Natural killer cell (primary cell): ENCODE measurements around the gene SLC38A9. TPM values are rescaled to one million over a fixed set of nuclear protein-coding genes. Genes with fewer than 3 reads are reported as not detected.

Experiments
- ATAC-seq, 3 donors: fragments of 150-1000 bp in 2 of 3; fragments of 200-7000 bp in 1 of 3; cut with Tn5 transposase; 1 replicate in 1 of 3; 2 replicates in 2 of 3; pipeline ENCODE4 v1.10.0; 2021; ENCODE audit warnings: mild to moderate bottlenecking in 2 of 3, moderate library complexity in 2 of 3
- DNase-seq, 2 donors: peaks; one replicate each; pipeline versions ENCODE4 v3.0.0 to v3.0.0-alpha.2; 2013 to 2021; ENCODE audit warnings: mixed read lengths in 1 of 2
- H3K27ac ChIP-seq: one replicate; pipeline ENCODE4 v1.5.1; 2013; ENCODE audit warnings: mild to moderate bottlenecking, low read length
- H3K27me3 ChIP-seq: one replicate; pipeline ENCODE4 v1.6.1; 2013; ENCODE audit warnings: low read length; ENCODE audit not compliant: control insufficient read depth, insufficient read depth
- H3K36me3 ChIP-seq: one replicate; pipeline ENCODE4 v1.6.1; 2013; ENCODE audit warnings: low read length; ENCODE audit not compliant: control insufficient read depth, insufficient read depth
- H3K4me1 ChIP-seq: one replicate; pipeline ENCODE4 v1.6.1; 2013; ENCODE audit warnings: low read length; ENCODE audit not compliant: control insufficient read depth, insufficient read depth
- H3K4me3 ChIP-seq: one replicate; pipeline ENCODE4 v1.5.1; 2013; ENCODE audit warnings: low read length
- H3K9me3 ChIP-seq: one replicate; pipeline ENCODE4 v1.6.1; 2013; ENCODE audit warnings: low read length; ENCODE audit not compliant: control insufficient read depth, insufficient read depth
- H3K27ac Mint-ChIP-seq, 2 donors: one replicate each; pipeline ENCODE4 v1.8.0; 2022; ENCODE audit warnings: mild to moderate bottlenecking in 2 of 2, mixed read lengths in 2 of 2, moderate library complexity in 1 of 2
- H3K27me3 Mint-ChIP-seq, 2 donors: one replicate each; pipeline ENCODE4 v1.8.0; 2022; ENCODE audit warnings: low read depth in 2 of 2, mixed read lengths in 2 of 2
- H3K36me3 Mint-ChIP-seq: one replicate; pipeline ENCODE4 v1.8.0; 2022; ENCODE audit warnings: mixed read lengths
- H3K4me1 Mint-ChIP-seq, 2 donors: one replicate each; pipeline ENCODE4 v1.8.0; 2022; ENCODE audit warnings: mixed read lengths in 2 of 2
- H3K4me3 Mint-ChIP-seq: one replicate; pipeline ENCODE4 v1.8.0; 2022; ENCODE audit warnings: mild to moderate bottlenecking, moderate library complexity, mixed read lengths
- H3K9me3 Mint-ChIP-seq, 2 donors: one replicate each; pipeline ENCODE4 v1.8.0; 2022; ENCODE audit warnings: mixed read lengths in 2 of 2
- WGBS: methylation state at CpG from one replicate; pipeline ENCODE4 v1.1.7; 2013; ENCODE audit warnings: missing lambda C conversion rate; ENCODE audit not compliant: insufficient coverage; 5-methylcytosine and 5-hydroxymethylcytosine counted together
- intact Hi-C: fragments of 100-400 bp; cut with micrococcal nuclease; formaldehyde crosslinking; loops from one replicate; pipeline ENCODE4 v1.14.2; 2022
- total RNA-seq, 4 donors: library from RNA; stranded (reverse); fragments of 120-200 nt in 1 of 4; gene quantifications; one replicate each; pipeline versions ENCODE4 v1.2.3 to v1.2.4, GENCODE V29; 2013 to 2022
- TF ChIP-seq, protein P1 (sequence below): fragments of 200-600 bp; IDR thresholded peaks from one replicate; pipeline ENCODE4 v1.8.0; 2022; ENCODE audit warnings: antibody characterized with exemption

The SLC38A9 gene
- total RNA-seq, 3 donors from 2014 or later (not counting 1 experiment from before 2014, with no cell fraction given), result 20.6 to 33.9 (median 27.0) TPM

DNA sequence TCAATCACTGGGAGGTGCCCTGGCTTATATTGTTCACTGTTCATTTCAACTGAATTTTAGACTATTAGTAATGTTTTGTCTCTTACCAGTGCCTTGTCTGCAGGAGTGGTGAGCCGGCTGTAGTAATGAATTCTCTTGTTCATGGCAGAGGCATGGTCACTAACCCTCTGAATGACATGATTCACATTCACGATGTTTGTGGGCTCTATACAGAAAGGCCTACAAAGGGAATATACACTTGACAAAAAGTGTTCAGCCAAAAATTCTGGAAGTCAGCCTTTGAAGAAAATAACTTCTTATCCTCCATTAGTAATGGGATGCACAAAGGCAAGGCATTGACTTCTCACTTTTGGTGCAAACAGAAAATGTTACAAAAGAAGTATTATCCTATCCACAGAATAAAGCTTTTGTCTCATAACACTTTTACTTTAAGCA lies 39.6 kb downstream of the SLC38A9 start:
- no peak for ATAC-seq
- Mint-ChIP-seq H3K27me3 (no peaks in the 10 kb centered on the region), H3K4me3 (no peak overlapping the region), H3K27ac (no peak overlapping the region), H3K4me1 (no peaks in the 10 kb centered on the region), H3K9me3 (no peaks in the 10 kb centered on the region), H3K36me3 (no peaks in the 10 kb centered on the region)
- Histone ChIP-seq H3K4me3 (no peak overlapping the region), H3K9me3 (no peaks in the 10 kb centered on the region), H3K27me3 (no peaks in the 10 kb centered on the region), H3K36me3 (peaks cover 12% of the 10 kb centered on the region), H3K27ac (no peak overlapping the region), H3K4me1 (no peaks in the 10 kb centered on the region)
- WGBS, result 97% methylated on average over 2 of the region's 2 CpGs
- TF ChIP-seq, protein P1, sequence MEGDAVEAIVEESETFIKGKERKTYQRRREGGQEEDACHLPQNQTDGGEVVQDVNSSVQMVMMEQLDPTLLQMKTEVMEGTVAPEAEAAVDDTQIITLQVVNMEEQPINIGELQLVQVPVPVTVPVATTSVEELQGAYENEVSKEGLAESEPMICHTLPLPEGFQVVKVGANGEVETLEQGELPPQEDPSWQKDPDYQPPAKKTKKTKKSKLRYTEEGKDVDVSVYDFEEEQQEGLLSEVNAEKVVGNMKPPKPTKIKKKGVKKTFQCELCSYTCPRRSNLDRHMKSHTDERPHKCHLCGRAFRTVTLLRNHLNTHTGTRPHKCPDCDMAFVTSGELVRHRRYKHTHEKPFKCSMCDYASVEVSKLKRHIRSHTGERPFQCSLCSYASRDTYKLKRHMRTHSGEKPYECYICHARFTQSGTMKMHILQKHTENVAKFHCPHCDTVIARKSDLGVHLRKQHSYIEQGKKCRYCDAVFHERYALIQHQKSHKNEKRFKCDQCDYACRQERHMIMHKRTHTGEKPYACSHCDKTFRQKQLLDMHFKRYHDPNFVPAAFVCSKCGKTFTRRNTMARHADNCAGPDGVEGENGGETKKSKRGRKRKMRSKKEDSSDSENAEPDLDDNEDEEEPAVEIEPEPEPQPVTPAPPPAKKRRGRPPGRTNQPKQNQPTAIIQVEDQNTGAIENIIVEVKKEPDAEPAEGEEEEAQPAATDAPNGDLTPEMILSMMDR, result no peak
- intact Hi-C loops, result no loop called here
- DNase-seq, result no peak

- Histone ChIP-seq H3K4me1 (no peaks in the 10 kb centered on the region), H3K9me3 (no peaks in the 10 kb centered on the region), H3K27me3 (no peaks in the 10 kb centered on the region), H3K4me3 (no peak overlapping the region), H3K36me3 (peaks cover 12% of the 10 kb centered on the region), H3K27ac (no peak overlapping the region)
- Mint-ChIP-seq H3K27me3 (no peaks in the 10 kb centered on the region), H3K4me3 (no peak overlapping the region), H3K27ac (no peak overlapping the region), H3K4me1 (no peaks in the 10 kb centered on the region), H3K9me3 (no peaks in the 10 kb centered on the region), H3K36me3 (no peaks in the 10 kb centered on the region)
- ATAC-seq (no peak), DNase-seq (no peak)
- WGBS, result 100% methylated on average over 1 of the region's 1 CpG
- TF ChIP-seq, protein P1, result no peak
- intact Hi-C loops, result no loop called here
Observed at GRCh38 chr5:55671975-55672374, 40.1 kb downstream of the SLC38A9 start.

GRCh38 chr5:55668356-55668755 lies 43.8 kb downstream of the SLC38A9 start:
- Histone ChIP-seq H3K27ac (no peak overlapping the region), H3K4me1 (no peaks in the 10 kb centered on the region), H3K9me3 (no peaks in the 10 kb centered on the region), H3K27me3 (no peaks in the 10 kb centered on the region), H3K4me3 (no peak overlapping the region), H3K36me3 (peaks cover 14% of the 10 kb centered on the region)
- intact Hi-C loops, result no loop called here
- no peaks in the 10 kb centered on the region for H3K9me3 Mint-ChIP-seq
- no peak overlapping the region for H3K27ac Mint-ChIP-seq
- no peaks in the 10 kb centered on the region for H3K4me1 Mint-ChIP-seq
- TF ChIP-seq, protein P1, result no peak
- ATAC-seq (no peak), DNase-seq (no peak)
- no peaks in the 10 kb centered on the region for H3K36me3 Mint-ChIP-seq
- H3K4me3 Mint-ChIP-seq, result no peak overlapping the region
- no peaks in the 10 kb centered on the region for H3K27me3 Mint-ChIP-seq

- H3K9me3 ChIP-seq, result no peaks in the 10 kb centered on the region
- peaks cover 16% of the 10 kb centered on the region for H3K36me3 ChIP-seq
- intact Hi-C loops, result no loop called here
- Mint-ChIP-seq H3K4me3 (no peak overlapping the region), H3K27me3 (no peaks in the 10 kb centered on the region), H3K9me3 (no peaks in the 10 kb centered on the region), H3K36me3 (no peaks in the 10 kb centered on the region), H3K4me1 (no peaks in the 10 kb centered on the region), H3K27ac (no peak overlapping the region)
- no peaks in the 10 kb centered on the region for H3K27me3 ChIP-seq
- DNase-seq (no peak), ATAC-seq (no peak)
- H3K4me1 ChIP-seq, result no peaks in the 10 kb centered on the region
- H3K27ac ChIP-seq, result no peak overlapping the region
- TF ChIP-seq, protein P1, result no peak
- WGBS, result 98% methylated on average over 3 of the region's 3 CpGs
- no peak overlapping the region for H3K4me3 ChIP-seq
Observed at GRCh38 chr5:55667938-55668337, 44.2 kb downstream of the SLC38A9 start.
